Prostate gland (tissue), 2 donors: ENCODE measurements around the gene FBXL13. TPM values are rescaled to one million over a fixed set of nuclear protein-coding genes. Genes with fewer than 3 reads are reported as not detected.

Experiments
- DNase-seq: peaks from one replicate; pipeline ENCODE4 v3.0.0-alpha.2; 2019; ENCODE audit warnings: low spot score
- H3K27ac ChIP-seq, 2 donors: fragments of 200-600 bp; sonication (generic); 2 replicates each; pipeline ENCODE4 v1.5.1; 2017 to 2019
- H3K27me3 ChIP-seq: fragments of 200-600 bp; sonication (generic); replicated peaks from 2 replicates; pipeline ENCODE4 v1.5.1; 2019; ENCODE audit not compliant: insufficient read depth
- H3K36me3 ChIP-seq, 2 donors: fragments of 200-600 bp; sonication (generic); 1 replicate in 1 of 2; 2 replicates in 1 of 2; pipeline versions ENCODE4 v1.5.1 to v1.8.1; 2017 to 2019
- H3K4me1 ChIP-seq: fragments of 200-600 bp; sonication (generic); replicated peaks from 2 replicates; pipeline ENCODE4 v1.5.1; 2019
- H3K4me3 ChIP-seq, 2 donors: fragments of 200-600 bp; sonication (generic); 2 replicates each; pipeline ENCODE4 v1.5.1; 2017 to 2019
- H3K9me3 ChIP-seq: fragments of 200-600 bp; sonication (generic); 2 replicates; pipeline ENCODE4 v1.5.1; 2017
- POLR2A ChIP-seq: fragments of 450-650 bp; IDR thresholded peaks from one replicate; pipeline ENCODE4 v1.6.1; 2016; ENCODE audit warnings: antibody characterized with exemption, mild to moderate bottlenecking
- POLR2AphosphoS5 ChIP-seq: sonication (generic); formaldehyde crosslinking; IDR thresholded peaks from one replicate; pipeline ENCODE4 v1.6.1; 2017; ENCODE audit warnings: antibody characterized with exemption
- WGBS: methylation state at CpG from one replicate; pipeline ENCODE4 v1.1.5; 2018; 5-methylcytosine and 5-hydroxymethylcytosine counted together
- intact Hi-C: fragments of 100-400 bp; cut with DNase I; formaldehyde crosslinking; loops from one replicate; pipeline ENCODE4 v1.14.2; 2022
- total RNA-seq, 2 donors: library from RNA; depleted of rRNA; stranded (reverse); fragments of >200 nt; gene quantifications; one replicate each; pipeline ENCODE4 v1.1.0, GENCODE V29; 2016
- TF ChIP-seq, protein P1 (sequence below), 4 experiments: fragments of 200-600 bp in 2 of 4; fragments of 450-650 bp in 2 of 4; sonication (generic) in 2 of 4; IDR thresholded peaks; 1 replicate in 3 of 4; 2 replicates in 1 of 4; pipeline ENCODE4 v1.5.1; 2016 to 2019; ENCODE audit warnings: antibody characterized with exemption in 4 of 4, mild to moderate bottlenecking in 2 of 4, moderate library complexity in 2 of 4

The FBXL13 gene
- total RNA-seq, 2 donors from 2014 or later: 2.6 to 5.4 TPM

DNA sequence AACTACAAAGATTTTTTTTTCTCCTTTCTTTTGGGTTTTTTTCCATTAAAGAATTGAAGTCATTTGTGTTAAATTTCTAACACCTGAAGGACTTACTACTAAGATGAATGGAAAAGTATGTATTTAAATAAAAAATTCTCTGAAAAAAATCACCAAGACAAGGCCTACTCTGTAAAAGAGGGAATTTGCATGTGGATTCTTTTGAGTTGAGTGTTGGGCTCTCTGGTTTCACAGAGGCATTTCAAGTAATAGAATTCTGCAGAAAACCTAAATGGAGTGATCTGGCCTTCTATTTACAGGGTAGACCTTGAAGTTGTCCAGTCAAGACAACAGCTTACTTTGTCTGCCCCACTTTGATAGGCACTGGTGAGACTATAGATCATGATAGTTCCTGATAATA is 157.7 kb downstream of the FBXL13 start:
- Histone ChIP-seq H3K4me1 (no peaks in the 10 kb centered on the region), H3K36me3 (no peaks in the 10 kb centered on the region), H3K27ac (no peak overlapping the region), H3K9me3 (no peaks in the 10 kb centered on the region), H3K4me3 (no peak overlapping the region), H3K27me3 (no peaks in the 10 kb centered on the region)
- intact Hi-C loops: loop anchor here (2.0 to 10.0 kb wide), 2 partner anchors 14 to 62 kb away; no protein-coding TSS in a partner anchor
- TF ChIP-seq POLR2AphosphoS5: no peak
- TF ChIP-seq, protein P1, sequence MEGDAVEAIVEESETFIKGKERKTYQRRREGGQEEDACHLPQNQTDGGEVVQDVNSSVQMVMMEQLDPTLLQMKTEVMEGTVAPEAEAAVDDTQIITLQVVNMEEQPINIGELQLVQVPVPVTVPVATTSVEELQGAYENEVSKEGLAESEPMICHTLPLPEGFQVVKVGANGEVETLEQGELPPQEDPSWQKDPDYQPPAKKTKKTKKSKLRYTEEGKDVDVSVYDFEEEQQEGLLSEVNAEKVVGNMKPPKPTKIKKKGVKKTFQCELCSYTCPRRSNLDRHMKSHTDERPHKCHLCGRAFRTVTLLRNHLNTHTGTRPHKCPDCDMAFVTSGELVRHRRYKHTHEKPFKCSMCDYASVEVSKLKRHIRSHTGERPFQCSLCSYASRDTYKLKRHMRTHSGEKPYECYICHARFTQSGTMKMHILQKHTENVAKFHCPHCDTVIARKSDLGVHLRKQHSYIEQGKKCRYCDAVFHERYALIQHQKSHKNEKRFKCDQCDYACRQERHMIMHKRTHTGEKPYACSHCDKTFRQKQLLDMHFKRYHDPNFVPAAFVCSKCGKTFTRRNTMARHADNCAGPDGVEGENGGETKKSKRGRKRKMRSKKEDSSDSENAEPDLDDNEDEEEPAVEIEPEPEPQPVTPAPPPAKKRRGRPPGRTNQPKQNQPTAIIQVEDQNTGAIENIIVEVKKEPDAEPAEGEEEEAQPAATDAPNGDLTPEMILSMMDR (IDR thresholded peaks at IDR 0.05): no peak
- no peak for TF ChIP-seq POLR2A
- no peak for DNase-seq

DNA sequence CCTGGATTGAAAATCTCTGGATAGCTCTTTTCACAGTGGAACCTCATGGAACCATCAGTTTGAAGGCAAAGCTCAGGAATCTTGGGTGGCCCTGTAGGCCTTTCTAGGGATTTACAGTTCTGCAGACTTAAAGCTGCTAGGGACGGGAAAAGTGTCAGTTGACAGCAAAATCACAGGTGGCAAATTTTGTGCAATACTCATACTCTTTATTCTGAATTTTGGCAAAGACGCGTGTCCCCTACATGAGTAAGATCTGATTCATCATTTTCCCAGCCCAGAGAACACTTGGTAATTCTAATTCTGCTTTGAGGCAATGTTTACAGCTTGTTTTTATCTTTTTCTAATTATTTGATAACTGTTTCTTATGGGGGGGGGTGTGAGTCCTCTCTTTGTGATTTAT is 158.2 kb downstream of the FBXL13 start:
- TF ChIP-seq POLR2A: no peak
- TF ChIP-seq POLR2AphosphoS5: no peak
- TF ChIP-seq, protein P1 (IDR thresholded peaks at IDR 0.05): no peak
- DNase-seq: no peak
- intact Hi-C loops: loop anchor here (2.0 to 10.0 kb wide), 2 partner anchors 14 to 62 kb away; no protein-coding TSS in a partner anchor
- Histone ChIP-seq H3K27me3 (no peaks in the 10 kb centered on the region), H3K36me3 (no peaks in the 10 kb centered on the region), H3K27ac (no peak overlapping the region), H3K9me3 (no peaks in the 10 kb centered on the region), H3K4me3 (no peak overlapping the region), H3K4me1 (no peaks in the 10 kb centered on the region)
- 48% methylated on average over 3 of the region's 3 CpGs for WGBS

DNA sequence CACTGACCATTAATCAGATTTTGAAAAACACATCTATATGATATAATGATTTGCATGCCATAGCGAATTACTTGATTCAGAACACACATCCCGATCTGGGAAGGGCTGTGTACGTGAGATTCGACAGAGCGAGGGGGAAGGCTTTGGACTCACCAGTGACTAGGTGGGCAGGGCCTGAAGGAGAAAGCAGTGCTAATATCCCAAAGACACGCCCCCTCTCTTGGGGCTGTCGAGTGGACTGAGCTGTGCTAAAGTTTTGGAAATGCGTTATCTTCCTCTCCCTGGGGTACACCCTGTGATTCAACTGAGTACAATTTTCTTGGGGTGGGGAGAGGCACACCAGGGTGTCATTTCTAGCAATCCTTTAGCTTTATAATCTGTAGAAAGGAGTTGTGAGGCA is 160.0 kb downstream of the FBXL13 start:
- Histone ChIP-seq H3K27ac (no peak overlapping the region), H3K9me3 (no peaks in the 10 kb centered on the region), H3K36me3 (no peaks in the 10 kb centered on the region), H3K4me1 (no peaks in the 10 kb centered on the region), H3K27me3 (no peaks in the 10 kb centered on the region), H3K4me3 (no peak overlapping the region)
- no peak for DNase-seq
- TF ChIP-seq, protein P1 (IDR thresholded peaks at IDR 0.05): no peak
- TF ChIP-seq POLR2AphosphoS5 (no peak), POLR2A (no peak)
- 75% methylated on average over 8 of the region's 8 CpGs for WGBS
- intact Hi-C loops: loop anchor here (10.0 kb wide), 1 partner anchor 60 kb away; no protein-coding TSS in a partner anchor

DNA sequence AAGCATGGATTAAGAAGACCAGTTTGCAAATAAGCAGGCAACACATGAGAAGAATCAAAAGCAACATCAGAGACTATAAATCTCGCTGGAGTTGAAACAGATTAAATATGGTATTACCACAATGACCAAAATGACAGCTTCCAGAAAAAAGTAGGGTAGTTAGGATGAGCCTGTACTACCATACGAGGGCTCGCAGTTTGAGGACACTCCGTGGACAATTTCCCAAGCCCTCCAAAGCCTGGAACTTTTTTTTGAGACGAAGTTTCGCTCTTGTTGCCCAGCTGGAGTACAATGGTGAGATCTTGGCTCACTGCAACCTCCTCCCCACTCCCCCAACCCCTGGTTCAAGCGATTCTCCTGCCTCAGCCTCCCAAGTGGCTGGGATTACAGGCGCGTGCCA is 160.8 kb downstream of the FBXL13 start:
- no peak overlapping the region for H3K27ac ChIP-seq
- no peak for DNase-seq
- H3K4me1 ChIP-seq: no peaks in the 10 kb centered on the region
- no peaks in the 10 kb centered on the region for H3K9me3 ChIP-seq
- no peaks in the 10 kb centered on the region for H3K36me3 ChIP-seq
- H3K4me3 ChIP-seq: no peak overlapping the region
- WGBS: 56% methylated on average over 9 of the region's 9 CpGs
- H3K27me3 ChIP-seq: no peaks in the 10 kb centered on the region
- TF ChIP-seq POLR2A: no peak
- TF ChIP-seq, protein P1 (IDR thresholded peaks at IDR 0.05): no peak
- TF ChIP-seq POLR2AphosphoS5: no peak
- intact Hi-C loops: loop anchor here (10.0 kb wide), 1 partner anchor 59 kb away; no protein-coding TSS in a partner anchor

DNA sequence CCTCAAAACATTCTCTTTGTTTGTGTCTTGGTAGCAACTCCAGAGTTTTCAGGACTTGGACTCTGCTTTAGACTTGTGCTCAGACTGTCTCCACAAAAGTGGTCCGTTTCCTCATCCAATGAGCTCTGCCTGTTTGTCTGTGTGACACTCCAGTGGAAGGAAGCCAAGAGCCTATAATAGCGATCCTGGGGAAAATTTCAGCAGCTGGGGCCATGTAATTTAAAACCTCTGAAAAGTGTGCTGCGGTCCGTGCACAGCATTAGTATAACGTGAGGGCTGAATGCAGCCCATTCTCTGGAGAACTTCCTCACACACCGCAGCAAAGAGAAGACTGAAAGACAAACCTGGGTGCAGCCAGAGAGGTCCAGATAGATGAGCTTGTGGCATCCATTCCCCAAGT is 161.9 kb downstream of the FBXL13 start, which contains the start of gene LRRC17:
LRRC17 (plus strand) TSS at position 259 of the 400 bp plus-strand sequence. CDS start 20,914 bp downstream, outside the sequence.
- no peak within 1 kb of the TSS for H3K27ac ChIP-seq
- intact Hi-C loops: loop anchor here (10.0 kb wide), 1 partner anchor 58 kb away; no protein-coding TSS in a partner anchor

More for the DNA sequence above, 161.9 kb downstream of the FBXL13 start, which contains the start of gene LRRC17:
- no peak for DNase-seq
- TF ChIP-seq, protein P1 (IDR thresholded peaks at IDR 0.05): no peak
- TF ChIP-seq POLR2AphosphoS5: no peak
- TF ChIP-seq POLR2A: no peak
- no peaks in the 10 kb centered on the region for H3K27me3 ChIP-seq
- no peaks in the 10 kb centered on the region for H3K4me1 ChIP-seq
- peak within 1 kb of the TSS in 1 of 2 donors; percentile 2 for H3K4me3 ChIP-seq
- 3% methylated on average over 6 of the region's 6 CpGs for WGBS
- H3K36me3 ChIP-seq: no peaks in the 10 kb centered on the region
- H3K9me3 ChIP-seq: no peaks in the 10 kb centered on the region
